ENCODE data around the gene TCOF1.
"Not testable (repeated sequence)": the region's sequence is repeated elsewhere in the genome, so short reads cannot be mapped to it uniquely, and the experiment has no call there.

The TCOF1 gene

GRCh38 chr5:150404121-150404520, 46.6 kb downstream of the TCOF1 start:
- DNase-seq (ENCODE audit: low read depth in 2 of 2): no peak

GRCh38 chr5:150404535-150404934, 47.0 kb downstream of the TCOF1 start:
- DNase-seq (ENCODE audit: low read depth in 2 of 2): no peak

- DNase-seq (ENCODE audit: low read depth in 2 of 2): no peak
These were observed 47.7 kb downstream of the TCOF1 start for GRCh38 chr5:150404941-150405816.

DNA sequence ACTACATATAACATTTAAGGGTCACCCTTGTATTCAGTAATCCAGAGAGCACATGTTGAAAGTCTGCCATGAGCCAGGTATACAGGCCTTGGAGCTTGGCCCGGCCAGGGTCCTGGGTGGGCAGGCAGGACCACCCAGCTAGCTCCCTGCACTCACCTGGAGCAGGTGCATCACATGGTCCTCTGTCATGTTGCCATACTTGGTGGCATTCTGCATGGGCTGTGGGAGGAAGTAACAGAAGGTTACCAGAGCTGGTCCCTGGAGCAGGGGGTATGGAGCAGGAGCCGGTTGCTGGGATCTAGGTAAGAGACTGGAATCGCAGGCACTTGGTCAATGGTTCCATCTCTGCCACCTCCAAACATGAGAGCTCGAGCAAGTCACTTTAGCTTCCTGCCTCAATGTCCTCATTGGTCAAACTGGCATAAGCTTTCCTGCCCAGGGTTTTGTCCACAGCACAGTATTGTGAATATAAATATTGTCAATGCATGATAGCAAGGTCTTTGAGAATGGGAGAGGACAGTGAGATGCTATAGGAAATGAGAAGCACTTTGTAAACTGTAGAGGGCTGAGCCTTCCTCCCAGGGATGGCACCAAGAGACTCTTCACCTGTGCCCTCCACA, 48.7 kb downstream of the TCOF1 start:
- DNase-seq (ENCODE audit: low read depth in 2 of 2): no peak

DNA sequence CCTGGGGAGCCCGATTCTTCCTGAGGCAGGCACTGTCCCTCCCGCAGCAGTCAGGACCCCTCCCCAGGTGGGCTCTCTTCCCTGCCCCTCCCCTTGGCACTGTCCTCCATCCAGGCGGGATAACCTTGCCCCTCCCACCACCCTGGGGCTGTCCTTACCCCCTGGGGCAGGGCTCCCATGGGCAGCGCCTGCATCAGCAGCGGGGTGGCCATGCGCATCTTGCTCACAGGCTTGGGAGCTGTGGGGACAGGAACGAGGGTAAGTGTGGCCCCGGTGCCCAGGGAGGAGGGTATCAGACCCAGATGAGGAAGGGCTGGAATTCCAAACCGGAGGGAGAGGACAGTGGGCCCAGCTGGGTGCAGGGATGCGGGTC, 49.2 kb downstream of the TCOF1 start:
- DNase-seq (ENCODE audit: low read depth in 2 of 2): no peak

- no peak for DNase-seq (ENCODE audit: low read depth in 2 of 2)
These were observed 49.7 kb downstream of the TCOF1 start for GRCh38 chr5:150407096-150407720.

DNA sequence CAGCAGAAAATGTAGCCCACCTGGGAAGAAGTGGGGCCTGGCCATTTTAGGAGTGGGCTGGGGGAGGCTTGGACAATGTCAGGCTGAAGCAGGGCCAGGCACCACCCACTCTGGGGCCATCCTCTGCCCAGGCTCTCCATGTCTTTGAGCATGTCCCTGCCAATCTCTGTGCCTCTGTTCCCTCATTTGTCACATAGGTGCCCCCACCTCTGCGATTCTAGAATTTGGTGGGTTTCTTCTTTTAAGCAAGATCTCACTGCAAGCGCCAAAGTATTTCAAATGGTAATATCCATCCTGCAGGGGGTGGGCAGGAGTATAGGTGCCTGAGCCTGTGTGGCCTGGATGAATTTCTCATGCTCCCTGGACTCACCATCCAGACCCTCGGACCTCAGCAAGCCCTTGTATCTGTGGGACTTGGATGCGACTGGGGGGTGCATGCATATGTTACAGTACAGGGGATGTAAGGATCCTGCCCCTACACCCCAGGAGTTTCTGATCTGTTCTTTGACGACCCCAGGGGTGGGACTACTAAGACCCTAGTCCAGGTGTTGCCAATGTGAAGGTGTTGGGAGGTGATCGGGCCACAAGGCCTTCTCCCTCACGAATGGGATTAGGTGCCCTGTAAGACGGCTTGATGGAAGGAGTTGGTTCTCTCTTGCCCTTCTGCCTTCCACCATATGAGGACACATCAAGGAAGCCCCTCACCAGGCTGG, 50.9 kb downstream of the TCOF1 start:
- no peak for DNase-seq (ENCODE audit: low read depth in 2 of 2)

GRCh38 chr5:150409638-150410523, 52.4 kb downstream of the TCOF1 start:
- DNase-seq (ENCODE audit: low read depth in 2 of 2): peak in 1 of 2 donors; percentile 12

GRCh38 chr5:150410524-150411244, 53.2 kb downstream of the TCOF1 start:
- DNase-seq (ENCODE audit: low read depth in 2 of 2): peak; percentile 23 to 27

GRCh38 chr5:150411245-150411979, 53.9 kb downstream of the TCOF1 start:
- DNase-seq (ENCODE audit: low read depth in 2 of 2): peak; percentile 33 to 37

DNA sequence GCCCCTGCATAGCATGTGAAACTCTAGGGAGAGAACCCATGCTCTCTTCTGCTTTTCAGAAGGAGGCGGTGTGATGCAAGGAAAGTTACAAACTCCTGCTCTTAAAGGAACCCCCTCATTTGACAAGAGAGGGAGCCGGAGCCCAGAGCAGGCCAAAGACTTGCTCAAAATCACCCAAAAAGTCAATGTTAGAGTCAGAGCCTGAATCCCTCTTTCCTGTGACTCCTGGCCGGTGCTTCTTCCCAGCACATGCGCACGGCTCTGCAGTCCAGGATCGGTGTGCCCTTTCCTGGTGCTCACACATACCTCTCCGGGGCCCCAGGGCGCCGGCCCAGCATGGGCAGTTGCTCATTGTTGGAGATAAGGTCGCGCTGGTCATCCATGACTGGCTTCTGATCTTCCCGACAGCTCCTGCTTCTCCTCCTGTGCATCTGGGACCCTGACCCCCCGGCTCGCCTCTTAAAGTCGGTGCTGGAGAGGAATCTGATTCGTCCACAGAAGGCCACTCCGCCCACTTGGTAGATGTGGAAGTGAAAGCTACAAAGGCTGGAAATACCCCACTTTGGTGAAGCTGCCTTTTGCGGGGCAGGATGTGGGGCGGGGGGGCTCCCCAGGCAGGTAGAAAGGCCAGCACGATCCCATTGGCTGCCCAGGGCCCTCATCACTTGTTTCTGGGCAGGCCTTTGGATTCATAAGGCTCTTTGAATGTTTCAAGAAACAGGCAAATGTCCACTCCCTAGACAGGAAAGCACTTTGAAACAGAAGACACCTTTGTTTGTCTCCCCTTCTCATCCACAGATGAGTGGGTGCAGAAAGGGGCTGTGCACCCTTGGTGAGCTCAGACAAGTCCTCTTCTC, 55.0 kb downstream of the TCOF1 start, which contains the start of gene CD74:
Gene CD74 (minus strand): TSS at position 592 of the 857 bp plus-strand sequence. CDS start 161 bp downstream, at position 431.
- DNase-seq (ENCODE audit: low read depth in 2 of 2): peak; percentile 82 to 85

GRCh38 chr5:150413176-150413901, 55.8 kb downstream of the TCOF1 start:
- no peak for DNase-seq (ENCODE audit: low read depth in 2 of 2)

DNA sequence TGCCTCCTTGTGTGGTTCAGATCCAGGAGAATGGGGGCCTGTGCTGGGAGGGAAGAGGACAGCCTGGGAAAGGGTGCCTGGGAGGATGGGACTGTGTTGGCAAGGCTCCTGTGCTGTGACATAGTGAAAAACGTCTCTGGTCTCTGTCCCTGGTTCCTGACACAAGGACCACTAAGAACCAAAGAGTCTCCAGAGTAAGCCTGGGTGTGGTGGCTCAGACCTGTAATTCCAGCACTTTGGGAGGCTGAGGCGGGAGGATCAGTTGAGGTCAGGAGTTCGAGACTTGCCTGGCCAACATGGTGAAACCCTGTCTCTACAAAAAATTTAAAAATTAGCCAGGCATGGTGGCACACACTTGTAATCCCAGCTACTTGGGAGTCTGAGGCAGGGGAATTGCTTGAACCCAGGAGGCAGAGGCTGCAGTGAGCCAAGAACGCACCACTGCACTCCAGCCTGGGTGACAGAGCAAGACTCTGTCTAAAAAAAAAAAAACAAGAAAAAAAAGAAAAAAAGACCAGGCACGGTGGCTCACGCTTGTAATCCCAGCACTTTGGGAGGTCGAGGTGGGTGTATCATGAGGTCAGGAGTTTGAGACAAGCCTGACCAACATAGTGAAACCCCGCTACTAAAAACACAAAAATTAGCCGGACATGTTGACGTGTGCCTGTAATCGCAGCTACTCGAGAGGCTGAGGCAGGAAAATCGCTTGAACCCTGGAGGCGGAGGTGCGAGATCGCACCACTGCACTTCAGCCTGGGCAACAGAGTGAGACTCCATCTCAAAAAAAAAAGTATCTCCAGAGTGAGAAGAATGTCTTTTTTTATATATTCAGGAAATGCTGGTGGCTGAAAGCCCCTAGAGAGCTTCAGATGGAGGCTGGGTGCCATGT, 56.6 kb downstream of the TCOF1 start:
- DNase-seq (ENCODE audit: low read depth in 2 of 2): not testable (repeated sequence)

GRCh38 chr5:150419630-150420270, 62.3 kb downstream of the TCOF1 start:
- DNase-seq (ENCODE audit: low read depth in 2 of 2): no peak

DNA sequence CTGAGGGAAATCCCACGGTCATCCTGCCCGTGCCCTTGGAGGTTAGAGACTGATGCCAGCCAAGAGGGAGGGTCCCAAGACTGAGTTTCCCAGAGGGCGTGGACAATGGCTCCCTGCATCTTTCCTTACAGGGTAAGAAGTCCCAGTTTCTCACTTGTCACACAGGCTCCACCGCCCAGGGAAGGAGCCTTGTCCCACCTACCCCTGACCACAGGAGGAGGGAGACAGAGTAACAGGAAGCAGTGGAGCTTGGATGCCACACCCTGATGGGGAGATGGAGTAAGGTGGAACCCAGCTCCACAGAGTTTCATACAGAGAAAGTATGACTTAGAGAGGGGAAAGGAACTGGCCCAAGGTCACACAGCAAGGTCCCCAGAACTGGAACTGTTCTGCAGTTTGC, 64.6 kb downstream of the TCOF1 start:
- DNase-seq (ENCODE audit: low read depth in 2 of 2): no peak

DNA sequence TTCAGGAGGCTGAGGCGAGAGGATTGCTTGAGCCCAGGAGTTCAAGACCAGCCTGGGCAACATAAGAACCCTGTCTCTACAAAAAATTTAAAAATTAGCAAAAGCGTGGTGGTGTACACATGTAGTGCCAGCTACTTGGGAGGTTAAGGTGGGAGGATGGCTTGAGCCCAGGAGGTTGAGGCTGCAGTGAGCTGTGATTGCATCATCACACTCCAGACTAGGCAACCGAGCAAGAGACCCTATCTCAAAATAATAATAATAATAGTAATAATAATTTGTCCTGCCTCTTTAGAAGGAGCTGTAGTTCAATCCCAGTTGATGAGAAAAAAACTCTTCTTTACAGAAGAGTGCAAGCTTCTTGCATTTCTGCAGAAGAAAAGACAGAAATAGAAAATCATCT, 65.3 kb downstream of the TCOF1 start:
- DNase-seq (ENCODE audit: low read depth in 2 of 2): no peak

Measured in stimulated activated CD8-positive, alpha-beta memory T cell treated with anti-CD3 and anti-CD28 coated beads, Interleukin-2, amount 100 ng/mL, for 1 hour (primary cell).